GM12874 (cell line): Measurements from ENCODE around the gene VPS37B.

Experiments used
- CTCF ChIP-seq: IDR thresholded peaks from 2 replicates; pipeline ENCODE4 v1.5.1; 2011; ENCODE audit warnings: low read depth, mild to moderate bottlenecking, control low read depth, low read length, moderate library complexity; ENCODE audit not compliant: insufficient read depth

The VPS37B gene

DNA sequence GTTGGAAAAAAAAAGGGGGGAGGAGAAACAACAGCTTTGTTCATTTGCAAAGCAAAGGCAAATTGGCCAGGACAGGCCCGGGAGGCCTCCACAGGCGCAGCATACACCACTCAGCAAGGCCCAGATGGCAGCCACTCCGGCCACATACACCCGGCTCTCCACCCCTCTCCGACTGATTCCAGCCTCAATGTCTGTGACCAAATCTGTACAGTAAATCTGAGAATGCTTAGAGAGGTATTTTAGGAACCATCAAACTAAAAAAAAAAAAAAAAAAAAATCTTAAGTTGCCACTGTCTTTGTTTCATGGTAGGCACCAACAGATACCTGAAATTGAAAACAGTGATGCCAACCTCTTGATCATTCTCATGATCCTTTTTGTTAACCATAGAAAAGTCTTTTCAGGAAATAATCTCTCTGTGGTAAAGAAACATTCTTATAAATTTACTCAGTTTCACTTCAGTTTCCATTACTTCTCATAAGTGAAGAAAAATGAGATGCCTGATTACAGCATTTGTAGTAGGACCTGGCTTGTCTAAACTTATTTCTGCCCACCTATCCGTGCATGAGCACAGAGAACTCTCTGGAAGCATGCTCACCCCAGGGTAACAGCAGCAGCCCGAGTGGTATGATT is 20.2 kb downstream of the VPS37B start:
- TF ChIP-seq CTCF: no peak

- TF ChIP-seq CTCF: no peak
These were observed 21.8 kb downstream of the VPS37B start for GRCh38 chr12:122874081-122874480.

DNA sequence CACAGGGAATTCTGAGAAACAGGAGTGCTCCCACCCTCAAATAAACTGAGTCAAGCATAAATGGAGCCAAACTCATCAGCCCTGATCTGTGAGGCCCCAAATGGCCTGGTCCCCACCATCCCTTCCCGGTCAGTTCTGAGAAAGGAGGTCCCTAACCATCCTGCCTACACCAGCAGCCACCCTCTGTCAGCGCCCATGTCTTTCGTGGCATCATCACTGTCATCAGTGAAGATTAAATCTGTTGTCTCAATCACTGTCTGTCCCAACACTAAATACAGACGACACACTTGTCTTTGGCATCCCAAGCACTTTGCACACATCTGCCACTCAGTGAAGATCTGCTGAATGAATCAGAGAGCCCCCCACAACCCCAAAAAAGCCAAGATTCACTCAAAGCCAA is 22.4 kb downstream of the VPS37B start:
- no peak for TF ChIP-seq CTCF

DNA sequence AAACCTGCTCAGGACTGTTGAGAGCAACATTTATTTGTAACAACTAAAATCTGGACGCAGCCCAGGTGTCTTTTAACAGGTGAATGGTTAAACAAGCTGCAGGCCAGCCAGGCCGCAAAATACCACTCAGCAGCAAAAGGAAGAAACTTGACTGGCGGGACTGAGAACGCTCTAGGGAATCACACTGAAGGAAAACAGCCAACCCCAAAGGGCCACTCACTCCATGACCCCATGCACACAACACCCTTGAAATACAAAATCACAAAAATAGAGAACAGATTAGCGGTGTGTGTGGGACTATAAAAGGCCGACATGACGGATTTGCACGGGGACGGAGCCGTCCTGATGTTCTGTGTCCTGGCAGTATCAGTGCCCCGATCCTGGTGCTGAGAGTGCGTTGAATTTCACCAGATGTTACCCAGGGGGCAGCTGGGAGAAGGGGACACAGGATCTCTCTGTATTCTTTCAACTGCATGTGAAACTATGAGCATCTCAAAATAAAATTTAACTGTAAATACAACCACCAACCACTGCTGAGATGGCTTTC is 23.0 kb downstream of the VPS37B start:
- no peak for TF ChIP-seq CTCF

DNA sequence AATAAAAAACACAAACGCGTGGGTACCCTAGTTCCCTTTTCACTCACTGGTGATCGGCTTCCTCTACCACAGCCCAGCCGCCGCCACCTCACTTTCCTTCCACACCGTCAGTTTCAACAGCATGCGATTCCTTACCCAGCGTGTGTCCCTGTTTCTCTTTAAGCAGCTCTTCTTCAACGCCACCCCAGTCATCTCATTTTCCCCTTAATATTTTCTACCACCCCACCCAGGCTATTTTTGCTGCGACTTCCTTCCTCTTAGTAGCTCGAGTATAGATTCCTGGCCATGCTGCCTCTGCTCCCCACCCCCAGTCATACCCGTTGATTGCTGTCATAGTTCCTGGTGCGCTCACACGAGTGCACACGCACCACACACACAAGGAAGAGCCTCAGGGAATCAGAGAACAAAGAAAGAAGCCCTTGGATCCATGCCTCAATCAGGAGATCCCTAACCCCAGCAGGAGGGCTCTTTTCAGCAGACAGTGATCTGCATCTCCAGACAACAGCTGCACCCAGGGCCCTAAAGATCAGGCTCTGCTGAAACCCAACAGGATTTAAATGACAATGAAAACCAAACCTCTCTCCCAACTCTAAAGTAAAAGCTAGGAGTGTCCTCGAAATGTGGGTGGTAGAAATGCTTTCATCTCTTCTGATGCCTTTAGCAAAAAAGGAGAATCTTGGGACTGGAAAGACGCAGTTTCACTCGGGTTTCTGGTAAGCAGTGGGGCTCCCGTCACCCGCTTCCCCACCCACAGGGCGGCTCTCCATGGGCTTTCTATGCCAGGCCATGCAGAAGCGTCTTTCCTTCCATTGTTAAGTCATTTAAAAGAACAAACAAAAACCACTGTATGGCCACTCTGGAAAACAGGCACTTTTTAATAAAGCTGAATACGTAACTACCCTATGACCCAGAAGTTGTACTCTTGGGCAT is 23.8 kb downstream of the VPS37B start:
- TF ChIP-seq CTCF: no peak

GRCh38 chr12:122870867-122871664 is 24.9 kb downstream of the VPS37B start:
- TF ChIP-seq CTCF: no peak
